ENCODE results near the gene ITIH4.
A peak's percentile ranks its signal among the peaks of the same experiment; 100 is the strongest.

- TF ChIP-seq EZH2phosphoT487 (IDR thresholded peaks at IDR 0.05) (no peak), CTCF (IDR thresholded peaks at IDR 0.05) (peak; percentile 11)
These were observed 48.6 kb upstream of the ITIH4 start for GRCh38 chr3:52879090-52879489.
